GM12801 (cell line): Measurements from ENCODE around the gene IL2RA.

ENCODE experiments used
- TF ChIP-seq, protein P1 (sequence below): IDR thresholded peaks from one replicate; pipeline ENCODE4 v1.5.1; 2011; ENCODE audit warnings: control low read depth; ENCODE audit not compliant: insufficient read length; ENCODE audit errors: extremely low read depth

IL2RA gene

DNA sequence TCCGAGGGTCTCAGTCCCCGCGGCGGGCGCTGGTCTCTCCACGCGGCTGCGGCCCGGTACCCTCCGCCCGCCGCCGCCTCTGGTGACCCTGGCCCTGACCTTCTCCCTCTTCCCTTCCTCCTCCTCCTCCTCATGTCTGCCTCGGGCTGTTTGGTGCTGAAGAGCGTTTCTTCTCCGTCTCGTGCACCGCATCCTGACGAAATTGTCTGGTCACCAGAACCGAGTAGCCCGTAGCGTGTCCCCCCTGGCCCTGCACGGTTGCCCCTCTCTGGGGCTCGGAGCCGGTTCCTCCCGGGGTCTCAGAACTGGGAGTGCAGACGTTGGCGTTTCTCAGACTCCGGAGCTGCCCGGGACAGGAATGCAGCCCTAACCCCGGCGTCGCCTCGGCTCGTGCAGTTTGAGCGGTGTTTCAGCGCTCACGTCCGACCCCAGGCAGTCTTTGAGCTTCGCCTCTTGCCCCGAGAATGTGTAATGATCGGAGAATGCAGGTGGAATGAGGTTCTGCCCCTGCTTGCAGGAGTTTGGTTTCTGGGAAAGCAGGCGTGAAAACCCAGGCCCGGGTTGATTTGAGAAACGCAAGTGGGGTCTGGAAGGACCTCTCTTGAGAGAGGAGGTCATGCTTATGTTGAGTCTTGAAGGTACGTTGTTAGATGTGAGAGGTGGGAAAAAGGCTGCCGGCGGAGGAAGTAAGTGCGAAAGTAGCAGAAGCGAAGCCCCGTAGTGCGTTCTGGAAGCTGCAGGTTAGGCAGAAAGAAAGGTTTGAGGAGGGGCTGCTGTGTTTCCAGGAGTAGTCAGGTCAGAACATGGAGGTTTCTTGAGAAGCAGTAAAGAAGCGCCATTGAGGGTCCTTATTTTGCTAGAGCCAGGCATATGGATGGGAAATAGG is 27.4 kb upstream of the IL2RA start:
- TF ChIP-seq, protein P1, sequence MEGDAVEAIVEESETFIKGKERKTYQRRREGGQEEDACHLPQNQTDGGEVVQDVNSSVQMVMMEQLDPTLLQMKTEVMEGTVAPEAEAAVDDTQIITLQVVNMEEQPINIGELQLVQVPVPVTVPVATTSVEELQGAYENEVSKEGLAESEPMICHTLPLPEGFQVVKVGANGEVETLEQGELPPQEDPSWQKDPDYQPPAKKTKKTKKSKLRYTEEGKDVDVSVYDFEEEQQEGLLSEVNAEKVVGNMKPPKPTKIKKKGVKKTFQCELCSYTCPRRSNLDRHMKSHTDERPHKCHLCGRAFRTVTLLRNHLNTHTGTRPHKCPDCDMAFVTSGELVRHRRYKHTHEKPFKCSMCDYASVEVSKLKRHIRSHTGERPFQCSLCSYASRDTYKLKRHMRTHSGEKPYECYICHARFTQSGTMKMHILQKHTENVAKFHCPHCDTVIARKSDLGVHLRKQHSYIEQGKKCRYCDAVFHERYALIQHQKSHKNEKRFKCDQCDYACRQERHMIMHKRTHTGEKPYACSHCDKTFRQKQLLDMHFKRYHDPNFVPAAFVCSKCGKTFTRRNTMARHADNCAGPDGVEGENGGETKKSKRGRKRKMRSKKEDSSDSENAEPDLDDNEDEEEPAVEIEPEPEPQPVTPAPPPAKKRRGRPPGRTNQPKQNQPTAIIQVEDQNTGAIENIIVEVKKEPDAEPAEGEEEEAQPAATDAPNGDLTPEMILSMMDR = no peak

DNA sequence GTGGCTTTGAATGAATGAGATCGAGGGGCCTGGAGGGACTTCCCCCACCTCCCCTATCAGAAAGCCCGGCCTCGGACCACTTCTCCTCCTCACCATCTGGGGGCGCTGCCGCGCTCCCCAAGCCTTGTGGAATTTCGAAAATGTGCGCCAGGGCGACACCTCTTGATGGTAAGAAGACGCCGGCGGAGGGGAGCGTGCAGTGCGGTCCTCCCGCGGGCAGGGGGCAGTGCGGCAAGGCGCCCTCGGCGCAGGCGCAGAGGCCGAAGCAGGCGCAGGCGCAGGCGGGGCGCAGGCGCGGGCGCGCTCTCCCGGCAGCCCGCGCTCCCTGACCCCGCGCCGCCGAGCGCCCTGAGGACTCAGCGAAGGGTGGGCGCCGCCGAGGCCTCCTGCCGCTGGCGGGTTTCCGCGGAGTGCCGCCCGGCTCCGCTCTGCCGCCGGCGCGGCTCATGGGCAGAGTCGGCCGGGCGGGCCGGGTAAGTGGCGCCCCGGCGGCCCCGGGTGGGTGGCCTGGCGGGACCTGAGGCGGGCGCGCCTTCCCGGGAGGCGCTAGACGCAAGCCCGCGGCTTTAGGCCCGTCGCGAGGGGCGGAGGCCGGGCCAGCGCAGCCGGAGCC is 26.7 kb upstream of the IL2RA start, which contains the start of gene RBM17:
TSS of gene RBM17 (plus strand) at position 314 of the 613 bp plus-strand sequence. CDS start 8,032 bp downstream, outside the sequence.
- TF ChIP-seq, protein P1 = peak; percentile 96

DNA sequence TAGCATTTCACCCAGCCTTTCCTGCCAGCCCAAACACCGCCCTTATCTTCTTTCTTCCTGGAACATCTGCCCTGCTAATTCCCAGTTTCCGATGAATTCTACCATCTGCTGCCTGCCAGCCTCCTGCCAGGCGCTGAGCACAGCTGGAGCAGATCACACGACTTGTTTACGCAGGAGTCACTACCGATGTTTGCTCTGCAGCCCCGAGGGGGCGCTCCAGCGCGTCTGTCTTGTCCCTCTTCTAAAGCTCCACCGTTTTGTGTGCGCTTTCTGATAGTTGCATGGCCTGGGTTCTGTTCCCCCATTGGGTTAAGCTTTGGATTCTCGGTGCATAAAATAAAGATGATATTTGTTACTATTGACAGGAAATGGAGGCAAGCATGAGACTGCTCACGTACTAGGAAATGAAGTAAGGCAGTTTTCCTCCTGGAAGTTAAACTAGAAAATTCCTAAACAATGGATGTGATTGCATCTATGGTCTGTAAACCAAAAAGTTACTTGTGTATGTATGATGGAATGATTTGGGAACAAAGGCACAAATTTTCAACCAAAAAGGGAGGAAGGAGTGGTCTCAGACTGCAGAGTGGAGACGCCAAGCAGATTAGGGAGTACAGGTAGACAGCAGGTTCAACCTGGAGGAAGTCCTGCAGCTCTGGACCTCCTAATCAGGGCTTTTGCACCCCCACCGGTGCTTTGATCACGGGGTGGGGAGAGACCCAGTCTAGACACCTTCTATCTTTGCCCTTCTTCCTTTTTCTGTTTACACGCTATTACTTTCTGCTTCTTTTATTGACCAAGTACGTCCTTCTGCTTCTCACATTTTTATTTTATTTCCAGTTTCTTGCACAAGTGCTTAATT is 24.4 kb upstream of the IL2RA start:
- TF ChIP-seq, protein P1 = peak; percentile 63

DNA sequence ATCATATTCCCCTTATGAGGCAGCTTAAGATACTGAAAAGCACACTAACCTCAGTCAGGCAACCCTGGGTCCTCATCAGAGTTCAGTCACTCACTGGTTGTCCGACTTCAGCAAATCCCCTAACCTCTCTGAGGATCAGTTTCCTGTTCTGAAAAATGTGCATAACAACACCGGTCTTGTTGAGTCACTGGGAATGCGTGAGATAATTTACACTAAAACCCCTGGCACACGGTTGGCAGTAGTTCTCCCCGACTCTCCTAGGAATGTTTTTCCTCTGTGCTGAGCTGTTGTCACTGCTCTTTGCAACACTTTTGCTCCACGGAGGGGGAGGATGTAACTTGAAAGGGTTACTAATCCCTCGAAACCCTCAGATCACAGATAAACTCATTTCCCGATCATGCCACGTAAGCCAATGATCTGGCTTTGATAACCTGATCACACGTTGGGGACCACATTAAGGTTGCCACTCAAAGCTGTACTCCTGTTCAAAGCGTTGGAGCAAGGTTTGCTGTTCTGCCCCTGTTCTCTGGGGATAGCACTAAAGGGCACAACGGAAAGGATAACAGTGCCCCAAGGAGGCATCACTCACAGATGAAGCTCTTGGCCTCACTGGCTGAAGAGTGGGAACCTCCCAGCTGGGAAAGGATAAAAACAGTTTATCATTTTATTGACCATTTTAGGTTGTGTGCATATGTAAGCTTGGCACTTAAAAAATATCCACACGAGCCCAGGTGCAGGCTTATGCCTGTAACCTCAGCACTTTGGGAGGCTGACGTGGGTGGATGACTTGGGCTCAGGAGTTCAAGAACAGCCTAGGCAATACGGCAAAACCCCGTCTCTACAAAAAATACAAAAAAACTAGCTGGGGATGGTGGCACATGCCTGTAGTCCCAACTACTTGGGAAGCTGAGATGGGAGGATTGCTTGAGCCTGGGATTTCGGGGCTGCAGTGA is 21.6 kb upstream of the IL2RA start:
- TF ChIP-seq, protein P1 = no peak

DNA sequence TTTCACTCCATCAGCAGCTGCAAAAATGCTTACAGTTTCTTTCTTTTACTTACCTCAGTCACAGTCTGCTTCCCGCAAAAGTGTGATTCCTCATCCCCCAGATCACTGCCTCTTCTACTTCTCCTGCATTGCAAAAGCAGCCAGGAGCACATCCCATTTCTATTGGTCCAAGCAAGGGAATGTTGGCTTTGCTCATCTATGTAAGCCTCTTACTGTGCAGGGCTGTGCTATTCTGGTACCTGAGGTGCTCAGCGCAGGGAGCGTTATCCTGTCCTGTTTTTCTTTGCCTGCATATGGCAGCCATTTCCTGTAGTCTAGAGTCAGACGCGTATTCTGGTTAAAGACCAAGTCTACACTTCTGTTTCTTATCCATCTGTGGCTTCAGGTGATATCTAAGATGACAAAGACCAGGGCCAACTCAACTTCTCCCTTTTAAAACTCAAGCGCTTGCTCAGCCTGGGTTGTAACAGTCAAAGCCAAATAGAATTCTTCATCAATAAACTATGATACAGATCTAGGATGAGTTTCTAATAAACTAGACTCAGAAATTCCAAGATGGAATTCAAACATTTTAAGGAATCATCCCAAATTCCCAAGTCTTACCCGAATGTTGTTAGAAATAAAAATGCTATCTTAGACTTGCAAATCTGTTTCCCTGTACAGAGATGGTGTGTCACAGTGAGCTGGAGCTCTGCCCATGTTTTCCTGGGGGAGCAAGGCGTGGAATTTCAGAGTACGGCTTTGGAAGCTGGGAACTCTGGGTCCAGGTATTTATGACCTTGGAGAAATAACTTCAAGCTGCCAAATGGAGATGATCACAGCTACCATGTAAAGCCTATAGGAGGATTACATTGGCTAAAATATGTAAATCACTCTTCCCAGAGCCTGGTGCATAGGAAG is 20.6 kb upstream of the IL2RA start:
- TF ChIP-seq, protein P1 = no peak

DNA sequence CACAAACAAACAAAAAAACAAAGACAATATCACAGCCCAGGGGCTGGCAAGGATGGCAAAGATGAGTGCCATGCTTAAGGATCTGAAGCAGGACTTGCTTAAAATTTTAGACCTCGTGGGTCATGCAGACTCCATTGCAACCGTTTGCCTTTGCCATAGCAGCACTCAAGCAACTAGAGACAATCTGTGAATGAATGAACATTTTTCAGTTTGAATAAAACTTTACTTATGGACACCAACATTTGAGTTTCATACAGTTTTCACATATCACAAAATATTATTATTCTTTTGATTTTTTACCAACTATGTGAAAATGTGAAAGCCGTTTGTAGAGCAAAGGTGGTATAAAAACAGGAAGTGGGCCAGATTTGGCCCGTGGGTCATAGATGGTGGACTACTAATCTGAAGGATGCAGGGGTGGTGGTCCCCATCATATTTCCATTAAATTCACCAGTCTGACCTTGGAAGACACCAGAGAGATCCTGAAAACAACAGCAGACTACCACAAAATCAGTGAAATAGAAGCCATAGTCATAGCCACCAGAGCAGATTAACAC is 18.3 kb upstream of the IL2RA start:
- TF ChIP-seq, protein P1 = no peak
